IPS-18c (cell line): ENCODE results near the gene ADARB1.

Experiments used
- H3K4me3 ChIP-seq: 2 replicates; pipeline ENCODE4 v1.7.0; 2013; ENCODE audit warnings: low read depth, mild to moderate bottlenecking, low read length, moderate library complexity; ENCODE audit not compliant: insufficient read depth
- H3K9me3 ChIP-seq: one replicate; pipeline ENCODE4 v1.6.1; 2013; ENCODE audit warnings: mild to moderate bottlenecking, low read length, moderate library complexity; ENCODE audit not compliant: control insufficient read depth, insufficient read depth

Gene ADARB1

DNA sequence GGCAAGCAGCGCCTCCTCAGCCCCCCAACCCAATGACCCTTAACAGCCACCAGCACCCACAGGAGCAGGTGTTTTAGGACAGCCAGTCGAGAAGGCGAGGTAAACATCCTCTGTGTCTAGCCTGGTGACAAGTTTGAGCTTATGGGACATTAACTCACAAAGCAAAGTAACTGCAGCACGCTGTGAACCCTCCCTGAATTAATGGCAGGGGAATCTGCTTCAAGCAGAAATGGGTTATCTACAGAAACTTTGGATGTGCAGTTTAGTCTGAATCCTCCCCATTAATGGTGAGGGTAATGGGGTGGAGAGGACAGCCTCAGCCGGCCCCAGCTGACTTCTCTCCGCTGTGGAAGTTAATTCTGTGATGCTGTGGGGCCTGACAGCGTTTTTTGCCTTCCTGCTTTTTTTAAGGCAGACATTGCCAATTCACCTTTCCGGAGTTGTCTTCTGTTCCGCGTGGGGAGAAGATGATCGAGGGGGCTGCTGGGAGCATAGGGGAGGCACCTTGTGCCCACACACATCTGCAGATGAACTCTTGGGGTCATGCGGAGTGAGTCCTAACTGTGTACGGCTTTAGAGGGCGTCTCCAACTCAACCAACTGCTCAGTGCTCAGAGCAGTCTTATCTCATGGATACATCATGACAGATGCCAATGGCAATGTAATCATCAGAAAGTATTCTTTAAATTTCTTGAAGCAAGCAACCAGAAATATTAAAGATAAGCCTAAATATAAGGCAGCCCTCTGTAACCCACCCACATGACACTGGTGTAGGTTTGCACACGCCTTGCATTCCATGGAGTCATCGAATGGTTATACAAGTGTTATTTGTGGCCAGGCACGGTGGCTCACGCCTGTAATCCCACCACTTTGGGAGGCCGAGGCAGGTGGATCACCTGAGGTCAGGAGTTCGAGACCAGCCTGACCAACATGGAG lies 172.3 kb downstream of the ADARB1 start:
- H3K9me3 ChIP-seq: peaks cover 2% of the 10 kb centered on the region
- no peak overlapping the region for H3K4me3 ChIP-seq

DNA sequence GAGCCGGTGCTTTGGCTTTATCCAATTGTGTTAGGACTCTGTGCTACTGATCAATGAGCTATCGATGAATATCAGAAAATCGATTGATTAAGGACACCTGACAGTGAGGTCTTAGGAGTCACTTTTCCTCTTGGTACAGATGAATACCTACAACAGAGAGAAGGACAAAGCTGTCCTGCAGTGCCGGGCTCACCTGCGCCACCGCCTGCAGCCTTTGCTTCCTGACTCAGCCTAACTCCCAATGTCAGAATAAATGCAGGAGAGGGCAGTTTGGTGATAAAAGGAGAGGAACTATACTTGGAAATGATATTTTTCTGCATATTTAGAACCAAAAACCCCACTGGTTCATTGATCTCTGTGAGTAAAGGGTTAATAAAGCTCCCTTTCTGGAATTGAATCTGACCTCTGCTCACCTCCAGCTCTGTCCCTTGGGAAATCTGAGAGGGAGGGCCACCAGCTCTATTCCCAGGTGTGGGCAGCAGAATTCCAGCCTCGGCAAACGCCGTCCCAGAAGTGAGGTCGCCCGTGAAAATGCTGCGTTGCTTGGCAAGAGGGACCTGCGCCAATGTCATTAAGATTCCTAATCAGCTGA lies 174.0 kb downstream of the ADARB1 start:
- Histone ChIP-seq H3K9me3 (peaks cover 2% of the 10 kb centered on the region), H3K4me3 (0 out of 2 replicates have a peak overlapping the region, but pooled peaks have one; percentile 20)

DNA sequence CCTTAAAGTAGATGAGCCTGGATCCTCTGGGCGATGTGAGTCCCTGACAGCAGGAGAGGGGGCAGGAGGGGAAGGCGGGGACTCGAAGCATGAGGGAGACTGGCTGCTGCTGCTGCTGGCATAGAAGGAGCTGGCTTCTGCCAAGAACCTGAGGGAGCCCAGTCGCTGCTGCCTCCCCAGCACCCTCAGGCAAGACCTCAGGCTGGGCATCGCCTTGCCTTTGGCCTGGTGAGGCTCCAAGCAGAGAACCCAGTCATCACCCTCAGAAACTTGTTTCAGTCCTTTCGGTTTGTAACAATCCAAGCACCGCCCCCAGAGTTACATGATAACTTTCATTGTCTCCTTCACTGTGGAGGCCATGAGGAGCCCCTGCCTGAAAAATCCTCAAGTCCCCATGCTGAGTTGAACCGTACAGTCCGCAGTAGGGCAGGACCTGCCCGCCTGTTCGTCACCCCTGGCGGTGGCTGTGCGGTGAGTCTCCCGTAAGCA lies 174.6 kb downstream of the ADARB1 start:
- H3K4me3 ChIP-seq: 0 out of 2 replicates have a peak overlapping the region, but pooled peaks have one; percentile 20
- peaks cover 2% of the 10 kb centered on the region for H3K9me3 ChIP-seq

DNA sequence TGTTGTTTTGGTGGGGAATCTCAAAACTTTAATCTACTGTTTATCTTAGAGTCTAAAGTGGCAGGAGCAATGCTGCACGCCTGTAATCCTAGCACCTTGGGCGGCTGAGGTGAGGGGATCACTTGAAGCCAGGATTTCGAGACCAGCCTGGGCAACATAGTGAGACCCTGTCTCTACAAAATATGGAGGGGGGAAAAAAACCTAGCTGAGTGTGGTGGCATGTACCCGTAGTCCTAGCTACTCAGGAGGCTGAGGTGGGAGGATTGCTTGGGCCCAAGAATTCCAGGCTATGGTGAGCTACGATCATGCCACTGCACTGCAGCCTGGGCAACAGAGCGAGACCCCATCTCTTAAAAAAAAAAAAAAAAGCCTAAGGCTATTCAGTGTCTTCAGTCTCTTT lies 175.2 kb downstream of the ADARB1 start:
- H3K4me3 ChIP-seq: no peak overlapping the region
- H3K9me3 ChIP-seq: peaks cover 2% of the 10 kb centered on the region

DNA sequence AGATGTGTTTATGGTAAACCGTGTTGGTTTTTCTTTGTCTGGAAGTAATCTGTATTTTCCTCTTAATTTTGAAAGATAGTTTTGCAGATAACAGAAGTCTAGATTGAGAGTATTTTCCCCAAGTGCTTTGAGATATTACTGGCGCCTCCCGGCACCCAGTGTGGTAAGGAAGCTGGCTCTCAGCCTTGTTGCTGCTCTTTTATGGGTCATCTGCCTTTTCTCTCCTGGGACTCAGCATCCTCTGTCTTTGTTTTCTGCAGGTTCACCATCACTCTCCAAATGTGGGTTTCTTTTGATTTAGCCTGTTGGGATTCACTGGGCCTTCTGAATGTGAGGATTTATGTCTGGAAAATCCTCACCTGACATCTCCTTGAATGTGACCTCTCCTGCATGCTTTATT lies 175.9 kb downstream of the ADARB1 start:
- Histone ChIP-seq H3K9me3 (peaks cover 2% of the 10 kb centered on the region), H3K4me3 (no peak overlapping the region)

DNA sequence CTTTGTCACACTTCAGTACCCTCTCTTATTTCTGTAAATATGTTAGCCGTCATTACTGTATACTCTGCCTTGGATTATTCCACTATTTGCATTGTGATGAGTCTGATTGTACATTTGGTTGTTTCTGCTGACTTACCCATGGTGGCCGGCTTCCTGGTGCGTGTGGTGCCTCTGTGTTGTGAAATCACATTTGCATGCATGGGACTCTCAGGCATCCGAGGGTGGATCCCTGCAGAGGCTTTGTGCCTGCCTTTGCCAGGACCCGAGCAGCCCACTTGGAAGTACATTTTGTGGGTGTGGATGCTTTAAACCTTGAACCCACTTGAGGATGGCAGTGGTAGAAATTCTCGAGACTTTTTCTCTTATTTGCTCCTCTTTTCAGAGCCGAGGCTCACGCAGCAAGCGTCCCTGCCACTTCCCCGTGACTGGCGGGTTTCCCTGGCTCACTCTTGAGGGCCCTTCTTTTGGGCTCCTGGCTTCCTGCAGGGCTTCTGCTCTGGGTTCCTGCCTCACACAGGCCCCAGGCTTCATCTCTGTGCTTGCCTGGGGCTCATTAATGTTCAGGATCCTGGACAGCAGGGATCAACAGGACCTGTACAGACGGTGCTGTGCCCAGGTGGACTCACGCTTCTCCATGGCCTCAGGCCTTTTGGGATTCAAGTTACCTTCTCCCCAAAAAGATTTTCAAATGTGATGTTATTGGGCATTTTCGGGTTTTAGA lies 176.7 kb downstream of the ADARB1 start:
- Histone ChIP-seq H3K9me3 (peaks cover 2% of the 10 kb centered on the region), H3K4me3 (no peak overlapping the region)

DNA sequence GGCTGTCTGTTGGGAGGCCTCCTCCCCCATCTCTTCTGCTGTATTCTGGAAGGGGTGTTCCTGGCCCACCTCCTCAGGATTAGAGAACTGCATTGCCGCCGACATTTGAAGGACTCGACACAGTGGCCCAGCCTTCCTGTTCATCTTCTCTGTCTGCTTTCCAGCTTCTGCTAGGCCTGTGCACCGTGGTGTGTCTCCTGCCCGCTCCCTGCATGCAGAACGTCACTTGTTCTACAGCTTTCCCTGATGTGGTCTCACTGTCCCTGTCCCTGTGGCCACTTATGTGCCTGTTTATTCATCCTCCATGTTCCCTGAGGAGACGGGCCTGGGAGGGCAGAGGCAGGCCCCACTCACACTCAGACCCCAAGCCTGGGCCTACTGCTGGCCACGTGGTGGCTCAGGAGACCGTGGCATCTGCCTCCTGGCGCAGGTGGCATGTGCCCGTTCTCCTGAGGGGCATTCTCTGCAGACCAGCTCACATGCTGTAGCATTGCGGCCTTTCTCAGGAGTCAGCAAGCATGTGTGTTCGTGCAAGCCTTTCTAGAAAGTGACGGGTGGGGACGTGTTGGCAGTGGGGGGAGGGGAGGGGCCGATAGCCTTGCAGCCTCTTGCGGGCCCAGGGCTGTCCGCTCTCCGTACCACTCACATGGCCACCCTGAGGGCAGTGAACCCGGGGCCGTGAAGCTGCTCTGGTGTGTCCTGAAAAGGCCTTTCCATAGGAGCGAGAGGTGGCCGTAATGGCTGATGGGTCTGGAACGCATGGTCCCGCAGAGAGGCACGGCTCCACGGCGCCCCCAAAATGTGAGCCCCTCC lies 177.5 kb downstream of the ADARB1 start:
- Histone ChIP-seq H3K9me3 (peaks cover 2% of the 10 kb centered on the region), H3K4me3 (no peak overlapping the region)

DNA sequence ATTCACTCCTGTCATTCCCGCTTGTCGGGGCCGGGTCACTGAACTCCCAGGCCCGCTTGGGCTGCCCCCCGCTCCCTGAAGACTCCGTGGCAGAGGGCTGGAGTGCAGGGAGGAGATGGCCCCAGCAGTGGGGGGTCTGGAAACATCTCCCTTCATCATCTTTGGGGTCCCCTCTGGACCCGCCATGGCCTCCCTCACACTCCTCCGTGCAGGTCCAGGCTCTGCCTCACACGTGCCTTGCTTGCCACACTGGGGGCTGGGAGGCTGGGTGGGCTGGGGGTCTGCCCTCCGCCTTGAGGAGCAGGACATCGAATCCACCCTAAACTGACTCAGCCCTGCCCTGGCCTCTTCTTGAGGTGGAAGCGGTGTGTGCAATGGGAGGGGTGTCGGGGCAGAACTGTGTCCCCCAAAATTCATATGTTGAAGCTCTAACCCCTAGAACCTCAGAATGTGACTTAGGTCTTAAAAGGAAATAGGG lies 178.1 kb downstream of the ADARB1 start:
- Histone ChIP-seq H3K9me3 (peaks cover 2% of the 10 kb centered on the region), H3K4me3 (no peak overlapping the region)

DNA sequence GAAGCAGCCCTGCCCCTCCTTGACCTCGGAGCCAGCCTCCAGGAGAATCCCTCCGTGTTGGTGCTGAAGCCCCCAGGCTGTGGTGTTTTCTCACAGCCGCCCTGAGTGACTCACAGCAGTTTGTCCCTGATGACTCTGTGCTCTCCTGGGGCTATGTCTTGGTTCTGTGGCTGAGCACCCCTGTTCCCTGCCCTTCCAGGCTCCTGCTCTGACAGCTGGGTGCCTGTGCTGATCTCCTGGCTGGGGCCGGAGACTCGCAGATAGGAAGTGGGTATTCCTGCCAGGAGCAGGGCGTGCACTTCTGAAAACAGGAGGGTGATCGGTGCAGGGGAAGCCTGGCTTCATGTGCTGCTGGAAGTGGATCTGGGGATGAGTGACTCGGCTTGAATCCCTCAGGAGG lies 178.8 kb downstream of the ADARB1 start:
- Histone ChIP-seq H3K9me3 (peaks cover 2% of the 10 kb centered on the region), H3K4me3 (no peak overlapping the region)

DNA sequence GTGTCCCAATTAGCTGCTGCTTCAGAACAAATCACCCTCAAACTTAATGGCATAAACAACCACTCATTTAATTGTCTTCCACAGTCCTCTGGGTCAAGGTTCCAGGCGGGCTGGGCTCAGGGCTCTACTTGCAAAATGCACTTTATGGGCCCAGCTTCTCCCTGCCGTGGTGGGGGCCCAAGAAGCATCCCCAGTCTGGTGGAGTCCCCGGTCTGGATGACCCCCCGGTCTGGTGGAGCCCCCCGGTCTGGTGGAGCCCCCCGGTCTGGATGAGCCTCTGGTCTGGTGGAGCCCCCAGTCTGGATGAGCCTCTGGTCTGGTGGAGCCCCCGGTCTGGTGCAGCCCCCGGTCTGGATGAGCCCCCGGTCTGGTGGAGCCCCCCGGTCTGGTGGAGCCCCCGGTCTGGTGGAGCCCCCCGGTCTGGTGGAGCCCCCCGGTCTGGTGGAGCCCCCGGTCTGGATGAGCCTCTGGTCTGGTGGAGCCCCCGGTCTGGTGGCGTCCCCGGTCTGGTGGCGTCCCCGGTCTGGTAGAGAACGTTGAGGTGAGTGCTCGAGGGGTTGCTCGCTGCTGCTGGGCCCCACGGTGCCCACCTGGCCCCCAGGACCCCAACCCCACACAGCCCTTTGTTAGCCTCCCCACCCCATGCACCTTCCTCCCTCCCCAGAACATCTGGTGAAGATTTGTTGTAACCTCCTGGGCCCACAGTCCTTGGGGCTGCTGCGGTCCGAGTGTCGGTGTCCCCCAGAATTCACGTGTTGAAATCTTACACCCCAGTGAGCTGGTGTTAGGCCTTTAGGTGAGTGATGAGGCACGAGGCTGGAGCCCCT lies 179.5 kb downstream of the ADARB1 start:
- Histone ChIP-seq H3K9me3 (peaks cover 2% of the 10 kb centered on the region), H3K4me3 (no peak overlapping the region)

DNA sequence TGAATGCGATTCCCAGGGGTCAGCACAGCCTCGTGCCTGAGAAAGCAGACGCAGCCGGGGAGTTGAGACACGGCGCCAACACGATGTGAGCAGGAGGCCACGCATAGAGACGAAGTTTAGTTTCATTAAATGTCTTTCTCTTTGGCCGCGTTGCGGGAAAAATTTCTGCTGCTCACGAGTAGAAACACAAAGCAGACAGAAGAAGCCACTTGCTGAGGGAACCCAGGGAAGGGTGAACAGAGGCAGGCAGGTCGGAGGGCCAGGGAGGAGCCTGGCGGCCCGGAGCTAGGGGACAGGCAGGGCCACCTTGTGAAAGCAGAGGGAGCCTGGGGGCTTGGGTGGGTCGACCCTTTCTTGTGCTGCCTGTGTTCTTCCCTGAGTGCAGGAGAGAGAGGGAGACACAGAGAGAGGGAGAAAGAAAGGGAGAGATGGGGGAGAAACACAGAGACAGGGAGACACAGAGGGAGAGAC lies 180.1 kb downstream of the ADARB1 start:
- H3K4me3 ChIP-seq: no peak overlapping the region

DNA sequence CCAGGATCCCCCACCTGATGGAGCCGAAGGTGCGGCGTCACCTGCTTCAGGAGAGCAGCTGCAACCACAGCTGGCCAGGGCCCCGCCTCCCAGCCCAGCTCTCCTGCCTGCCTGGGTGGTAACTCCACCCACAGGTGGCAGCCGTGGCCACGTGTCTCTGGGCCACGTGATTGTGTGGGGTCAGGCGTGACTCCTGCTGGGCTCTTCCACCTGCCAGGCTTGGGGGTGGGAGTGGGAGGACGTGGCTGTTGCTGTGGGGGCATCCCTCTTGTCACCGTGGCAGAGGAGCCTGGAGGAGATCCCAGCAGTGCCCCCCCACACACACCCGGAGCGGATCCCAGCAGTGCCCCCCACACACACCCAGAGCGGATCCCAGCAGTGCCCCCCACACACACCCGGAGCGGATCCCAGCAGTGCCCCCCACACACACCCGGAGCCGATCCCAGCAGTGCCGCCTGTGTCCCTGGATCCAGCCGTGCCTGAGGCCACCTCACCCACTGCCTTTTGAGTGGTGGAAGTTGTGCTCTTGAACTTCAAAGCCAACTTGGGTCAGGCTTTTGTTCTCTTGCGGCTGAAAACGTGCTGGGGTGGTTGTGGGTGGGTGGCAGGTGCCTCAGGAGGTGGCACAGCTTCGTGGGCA lies 181.1 kb downstream of the ADARB1 start:
- Histone ChIP-seq H3K4me3 (no peak overlapping the region), H3K9me3 (no peaks in the 10 kb centered on the region)

More for the DNA sequence above, 180.1 kb downstream of the ADARB1 start:
- H3K9me3 ChIP-seq: peaks cover 2% of the 10 kb centered on the region

DNA sequence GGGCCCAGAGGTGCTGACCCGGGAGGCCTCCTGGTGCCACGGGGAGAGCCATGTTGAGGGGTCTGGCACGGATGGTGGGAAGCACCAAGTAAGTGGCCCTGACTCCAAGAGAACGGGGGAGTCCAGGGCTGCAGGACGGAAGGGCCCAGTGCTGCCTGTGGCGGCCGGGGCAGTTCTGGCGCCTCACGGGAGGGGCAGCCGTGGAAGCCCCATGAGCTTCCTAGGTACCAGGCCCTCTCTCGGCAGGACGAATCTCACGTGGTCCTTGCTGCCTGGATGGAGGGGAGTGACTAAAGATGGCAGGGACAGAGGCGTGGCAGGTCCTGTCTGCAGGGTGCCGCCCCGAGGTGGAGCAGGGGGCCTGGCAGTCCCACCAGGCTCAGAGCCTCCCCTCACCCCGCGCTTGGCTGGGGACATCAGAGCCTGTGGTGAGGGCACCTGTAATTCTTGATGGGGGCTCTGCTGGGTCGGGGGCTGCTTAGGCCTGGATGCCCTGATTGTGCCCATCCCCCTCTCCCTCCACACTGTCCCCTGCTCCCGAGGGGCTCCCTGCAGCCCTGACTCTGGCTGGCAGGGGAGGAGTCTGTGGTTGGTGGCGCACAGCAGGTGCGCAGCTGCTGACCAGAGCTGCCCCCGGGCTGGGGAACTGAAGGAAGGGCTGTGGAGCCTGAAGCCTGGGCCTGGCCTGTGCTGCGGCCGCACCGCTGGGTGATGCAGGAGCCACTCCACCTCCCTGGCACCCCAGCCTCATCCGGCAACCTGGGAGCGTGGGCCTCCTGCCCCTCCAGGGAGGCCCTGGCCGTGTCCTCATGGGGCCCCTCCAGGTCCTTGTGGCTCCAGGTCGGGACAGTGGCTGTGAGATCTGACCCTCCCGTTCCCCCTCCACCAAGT lies 181.9 kb downstream of the ADARB1 start:
- Histone ChIP-seq H3K4me3 (no peak overlapping the region), H3K9me3 (no peaks in the 10 kb centered on the region)

DNA sequence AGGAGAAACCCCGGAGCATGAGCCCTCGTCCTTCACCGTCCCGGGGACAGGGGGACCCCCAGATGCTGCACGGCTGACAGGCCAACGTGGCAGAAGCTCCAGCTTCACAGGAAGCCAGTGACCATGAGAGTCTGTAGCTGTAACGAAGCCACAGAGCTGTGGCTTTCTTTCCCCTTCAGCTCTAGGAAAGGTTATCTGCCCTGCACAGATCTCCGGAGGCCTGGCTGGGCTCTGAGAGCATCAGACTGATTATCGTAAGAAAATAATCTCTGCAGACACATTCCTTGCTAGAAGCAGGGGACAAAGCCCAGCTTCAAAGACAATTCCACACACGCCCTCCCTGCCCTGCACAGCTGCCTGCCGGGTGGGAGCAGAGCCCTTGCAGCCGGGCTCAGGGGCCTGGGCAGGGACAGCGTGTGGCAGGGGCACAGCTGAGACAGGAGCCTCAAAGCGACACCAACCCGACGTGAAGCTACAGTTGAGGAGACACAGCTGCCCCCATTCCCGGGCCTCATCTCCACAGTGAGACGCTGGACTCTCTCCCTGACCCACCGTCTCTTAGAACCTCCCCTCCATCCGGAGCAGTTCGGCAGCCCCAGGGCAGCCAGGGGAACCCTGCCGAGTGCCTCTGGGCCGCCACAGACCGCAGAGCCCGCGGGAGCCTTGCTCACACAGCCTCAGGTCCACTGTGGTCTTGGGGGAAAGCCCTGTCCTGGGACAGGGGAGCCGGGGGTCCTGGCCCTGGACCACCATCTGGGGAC lies 182.7 kb downstream of the ADARB1 start:
- no peak overlapping the region for H3K4me3 ChIP-seq
- H3K9me3 ChIP-seq: no peaks in the 10 kb centered on the region
